ENCODE data around the gene WASF3. TPM values are rescaled to one million over a fixed set of nuclear protein-coding genes. Genes with fewer than 3 reads are reported as not detected.

The WASF3 gene
- total RNA-seq, 1 donor from 2014 or later: 15.6 TPM

GRCh38 chr13:26585136-26585535, 27.7 kb downstream of the WASF3 start:
- no peak for DNase-seq (ENCODE audit: extremely low read depth, low read depth, low spot score)

GRCh38 chr13:26587251-26587650, 29.8 kb downstream of the WASF3 start:
- DNase-seq (ENCODE audit: extremely low read depth, low read depth, low spot score): no peak

- no peak for DNase-seq (ENCODE audit: extremely low read depth, low read depth, low spot score)
Observed at GRCh38 chr13:26589226-26589625, 31.7 kb downstream of the WASF3 start.

- DNase-seq (ENCODE audit: extremely low read depth, low read depth, low spot score): peak; percentile 69
Observed at GRCh38 chr13:26589754-26590153, 32.3 kb downstream of the WASF3 start.

- no peak for DNase-seq (ENCODE audit: extremely low read depth, low read depth, low spot score)
Observed at GRCh38 chr13:26590379-26590778, 32.9 kb downstream of the WASF3 start.

- DNase-seq (ENCODE audit: extremely low read depth, low read depth, low spot score): no peak
Observed at GRCh38 chr13:26590951-26591350, 33.5 kb downstream of the WASF3 start.

GRCh38 chr13:26591672-26592071, 34.2 kb downstream of the WASF3 start:
- DNase-seq (ENCODE audit: extremely low read depth, low read depth, low spot score): no peak

GRCh38 chr13:26593661-26594060, 36.2 kb downstream of the WASF3 start:
- no peak for DNase-seq (ENCODE audit: extremely low read depth, low read depth, low spot score)

- DNase-seq (ENCODE audit: extremely low read depth, low read depth, low spot score): no peak
Observed at GRCh38 chr13:26594363-26594762, 36.9 kb downstream of the WASF3 start.

- DNase-seq (ENCODE audit: extremely low read depth, low read depth, low spot score): no peak
Observed at GRCh38 chr13:26596458-26596857, 39.0 kb downstream of the WASF3 start.

- no peak for DNase-seq (ENCODE audit: extremely low read depth, low read depth, low spot score)
Observed at GRCh38 chr13:26599403-26599802, 41.9 kb downstream of the WASF3 start.

- DNase-seq (ENCODE audit: extremely low read depth, low read depth, low spot score): no peak
Observed at GRCh38 chr13:26599860-26600259, 42.4 kb downstream of the WASF3 start.

- DNase-seq (ENCODE audit: extremely low read depth, low read depth, low spot score): no peak
Observed at GRCh38 chr13:26600343-26600742, 42.9 kb downstream of the WASF3 start.

GRCh38 chr13:26601669-26602068, 44.2 kb downstream of the WASF3 start:
- DNase-seq (ENCODE audit: extremely low read depth, low read depth, low spot score): no peak

- DNase-seq (ENCODE audit: extremely low read depth, low read depth, low spot score): no peak
Observed at GRCh38 chr13:26602783-26603182, 45.3 kb downstream of the WASF3 start.

GRCh38 chr13:26604784-26605545, 47.5 kb downstream of the WASF3 start:
- no peak for DNase-seq (ENCODE audit: extremely low read depth, low read depth, low spot score)

GRCh38 chr13:26605845-26606244, 48.4 kb downstream of the WASF3 start:
- no peak for DNase-seq (ENCODE audit: extremely low read depth, low read depth, low spot score)

GRCh38 chr13:26606631-26607030, 49.1 kb downstream of the WASF3 start:
- no peak for DNase-seq (ENCODE audit: extremely low read depth, low read depth, low spot score)

GRCh38 chr13:26614721-26615120, 57.2 kb downstream of the WASF3 start:
- DNase-seq (ENCODE audit: extremely low read depth, low read depth, low spot score): no peak

- DNase-seq (ENCODE audit: extremely low read depth, low read depth, low spot score): no peak
Observed at GRCh38 chr13:26616126-26616525, 58.6 kb downstream of the WASF3 start.

- no peak for DNase-seq (ENCODE audit: extremely low read depth, low read depth, low spot score)
Observed at GRCh38 chr13:26618726-26619125, 61.2 kb downstream of the WASF3 start.

- no peak for DNase-seq (ENCODE audit: extremely low read depth, low read depth, low spot score)
Observed at GRCh38 chr13:26619358-26619757, 61.9 kb downstream of the WASF3 start.

Data from glomerular endothelial cell (primary cell).